ENCODE data around the gene SDC1. TPM values are rescaled to one million over a fixed set of nuclear protein-coding genes. Genes with fewer than 3 reads are reported as not detected.

Gene SDC1
- total RNA-seq, 2 experiments from 2014 or later = 0.10 TPM; not detected in 1

- BruUV-seq (replicated peaks) = no TSS peak
- Histone ChIP-seq H3K4me3 (ENCODE audit: low read depth, low read length, poor library complexity, severe bottlenecking) (no peak overlapping the region), H4K20me1 (ENCODE audit: insufficient read depth, low read length) (no peaks in the 10 kb centered on the region), H3K4me2 (ENCODE audit: low read length) (no peak overlapping the region), H3K79me2 (ENCODE audit: insufficient read depth, low read depth, low read length) (no peaks in the 10 kb centered on the region), H3K4me1 (ENCODE audit: insufficient read depth, low read length, poor library complexity, severe bottlenecking) (no peaks in the 10 kb centered on the region), H3K36me3 (ENCODE audit: insufficient read depth, low read length) (no peaks in the 10 kb centered on the region), H3K9me3 (ENCODE audit: low read length) (no peaks in the 10 kb centered on the region), H3K9me2 (ENCODE audit: insufficient read depth, low read length) (no peaks in the 10 kb centered on the region), H2AFZ (ENCODE audit: low read length) (no peak overlapping the region), H3K27ac (ENCODE audit: low read depth, low read length, poor library complexity, severe bottlenecking) (no peak overlapping the region)
- TF ChIP-seq CTCF (conservative IDR thresholded peaks at IDR 0.05; ENCODE audit: low read length) (no peak), EZH2phosphoT487 (IDR thresholded peaks at IDR 0.05; ENCODE audit: borderline replicate concordance, low read depth, low read length) (no peak)
- no peak for DNase-seq (ENCODE audit: low spot score)
- ChIA-PET CTCF (ENCODE audit: unreplicated experiment) (no interaction called here), POLR2A (no interaction called here)
- intact Hi-C loops (cut with micrococcal nuclease; ENCODE audit: unreplicated experiment) = no loop called here
These were observed 25.9 kb downstream of the SDC1 start for GRCh38 chr2:20198796-20199632.

GRCh38 chr2:20198001-20198400 lies 26.9 kb downstream of the SDC1 start:
- no peak for DNase-seq (ENCODE audit: low spot score)
- no peaks in the 10 kb centered on the region for H3K79me2 ChIP-seq (ENCODE audit: insufficient read depth, low read depth, low read length)
- intact Hi-C loops (cut with micrococcal nuclease; ENCODE audit: unreplicated experiment) = no loop called here
- H3K27ac ChIP-seq (ENCODE audit: low read depth, low read length, poor library complexity, severe bottlenecking) = no peak overlapping the region
- H3K4me2 ChIP-seq (ENCODE audit: low read length) = no peak overlapping the region
- H3K9me2 ChIP-seq (ENCODE audit: insufficient read depth, low read length) = no peaks in the 10 kb centered on the region
- BruUV-seq (replicated peaks) = no TSS peak
- H3K9me3 ChIP-seq (ENCODE audit: low read length) = no peaks in the 10 kb centered on the region
- H2AFZ ChIP-seq (ENCODE audit: low read length) = no peak overlapping the region
- no peaks in the 10 kb centered on the region for H4K20me1 ChIP-seq (ENCODE audit: insufficient read depth, low read length)
- H3K36me3 ChIP-seq (ENCODE audit: insufficient read depth, low read length) = no peaks in the 10 kb centered on the region
- no peaks in the 10 kb centered on the region for H3K4me1 ChIP-seq (ENCODE audit: insufficient read depth, low read length, poor library complexity, severe bottlenecking)
- TF ChIP-seq EZH2phosphoT487 (IDR thresholded peaks at IDR 0.05; ENCODE audit: borderline replicate concordance, low read depth, low read length) (no peak), CTCF (conservative IDR thresholded peaks at IDR 0.05; ENCODE audit: low read length) (no peak)
- ChIA-PET POLR2A (no interaction called here), CTCF (ENCODE audit: unreplicated experiment) (no interaction called here)
- no peak overlapping the region for H3K4me3 ChIP-seq (ENCODE audit: low read depth, low read length, poor library complexity, severe bottlenecking)

- Histone ChIP-seq H3K4me2 (ENCODE audit: low read length) (no peak overlapping the region), H3K36me3 (ENCODE audit: insufficient read depth, low read length) (no peaks in the 10 kb centered on the region), H3K4me3 (ENCODE audit: low read depth, low read length, poor library complexity, severe bottlenecking) (no peak overlapping the region), H3K9me3 (ENCODE audit: low read length) (no peaks in the 10 kb centered on the region), H3K9me2 (ENCODE audit: insufficient read depth, low read length) (no peaks in the 10 kb centered on the region), H3K79me2 (ENCODE audit: insufficient read depth, low read depth, low read length) (no peaks in the 10 kb centered on the region), H3K4me1 (ENCODE audit: insufficient read depth, low read length, poor library complexity, severe bottlenecking) (no peaks in the 10 kb centered on the region), H3K27ac (ENCODE audit: low read depth, low read length, poor library complexity, severe bottlenecking) (no peak overlapping the region), H4K20me1 (ENCODE audit: insufficient read depth, low read length) (no peaks in the 10 kb centered on the region), H2AFZ (ENCODE audit: low read length) (no peak overlapping the region)
- no TSS peak for BruUV-seq (replicated peaks)
- CTCF ChIA-PET (ENCODE audit: unreplicated experiment) = no interaction called here
- POLR2A ChIA-PET = no interaction called here
- intact Hi-C loops (cut with micrococcal nuclease; ENCODE audit: unreplicated experiment) = no loop called here
- TF ChIP-seq CTCF (conservative IDR thresholded peaks at IDR 0.05; ENCODE audit: low read length) (no peak), EZH2phosphoT487 (IDR thresholded peaks at IDR 0.05; ENCODE audit: borderline replicate concordance, low read depth, low read length) (no peak)
- no peak for DNase-seq (ENCODE audit: low spot score)
These were observed 27.7 kb downstream of the SDC1 start for GRCh38 chr2:20197192-20197591.
